ENCODE results near the gene COX14. TPM values are rescaled to one million over a fixed set of nuclear protein-coding genes. Genes with fewer than 3 reads are reported as not detected.

Gene COX14
- total and polyA plus RNA-seq, 4 donors = 26.7 to 172 (median 53.5) TPM

DNA sequence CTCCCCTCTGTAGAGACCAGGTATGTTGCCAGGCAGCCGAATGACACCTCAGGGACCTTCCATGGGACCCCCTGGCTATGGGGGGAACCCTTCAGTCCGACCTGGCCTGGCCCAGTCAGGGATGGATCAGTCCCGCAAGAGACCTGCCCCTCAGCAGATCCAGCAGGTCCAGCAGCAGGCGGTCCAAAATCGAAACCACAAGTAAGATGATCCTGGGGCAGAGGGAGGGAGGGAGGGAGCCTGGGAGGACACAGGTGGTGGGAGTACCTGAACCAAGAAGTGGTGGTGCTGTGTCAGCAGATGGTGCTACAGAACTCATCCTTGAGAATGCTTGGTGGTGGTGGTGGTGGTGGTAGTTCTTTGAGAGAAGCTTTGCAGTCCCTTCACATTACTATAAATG lies 25.9 kb upstream of the COX14 start:
- H3K9me3 ChIP-seq (ENCODE audit: control insufficient read depth in 4 of 4, low read length in 3 of 4) = no peaks in the 10 kb centered on the region
- TF ChIP-seq FOXA1 (IDR thresholded peaks at IDR 0.05) (no peak), HNF4G (IDR thresholded peaks at IDR 0.05) (no peak), MAX (IDR thresholded peaks at IDR 0.05) (no peak), JUND (IDR thresholded peaks at IDR 0.05) (no peak), EGR1 (IDR thresholded peaks at IDR 0.05; ENCODE audit: low read depth in 2 of 2) (no peak), SP1 (IDR thresholded peaks at IDR 0.05) (no peak)
- TF ChIP-seq, protein P1, sequence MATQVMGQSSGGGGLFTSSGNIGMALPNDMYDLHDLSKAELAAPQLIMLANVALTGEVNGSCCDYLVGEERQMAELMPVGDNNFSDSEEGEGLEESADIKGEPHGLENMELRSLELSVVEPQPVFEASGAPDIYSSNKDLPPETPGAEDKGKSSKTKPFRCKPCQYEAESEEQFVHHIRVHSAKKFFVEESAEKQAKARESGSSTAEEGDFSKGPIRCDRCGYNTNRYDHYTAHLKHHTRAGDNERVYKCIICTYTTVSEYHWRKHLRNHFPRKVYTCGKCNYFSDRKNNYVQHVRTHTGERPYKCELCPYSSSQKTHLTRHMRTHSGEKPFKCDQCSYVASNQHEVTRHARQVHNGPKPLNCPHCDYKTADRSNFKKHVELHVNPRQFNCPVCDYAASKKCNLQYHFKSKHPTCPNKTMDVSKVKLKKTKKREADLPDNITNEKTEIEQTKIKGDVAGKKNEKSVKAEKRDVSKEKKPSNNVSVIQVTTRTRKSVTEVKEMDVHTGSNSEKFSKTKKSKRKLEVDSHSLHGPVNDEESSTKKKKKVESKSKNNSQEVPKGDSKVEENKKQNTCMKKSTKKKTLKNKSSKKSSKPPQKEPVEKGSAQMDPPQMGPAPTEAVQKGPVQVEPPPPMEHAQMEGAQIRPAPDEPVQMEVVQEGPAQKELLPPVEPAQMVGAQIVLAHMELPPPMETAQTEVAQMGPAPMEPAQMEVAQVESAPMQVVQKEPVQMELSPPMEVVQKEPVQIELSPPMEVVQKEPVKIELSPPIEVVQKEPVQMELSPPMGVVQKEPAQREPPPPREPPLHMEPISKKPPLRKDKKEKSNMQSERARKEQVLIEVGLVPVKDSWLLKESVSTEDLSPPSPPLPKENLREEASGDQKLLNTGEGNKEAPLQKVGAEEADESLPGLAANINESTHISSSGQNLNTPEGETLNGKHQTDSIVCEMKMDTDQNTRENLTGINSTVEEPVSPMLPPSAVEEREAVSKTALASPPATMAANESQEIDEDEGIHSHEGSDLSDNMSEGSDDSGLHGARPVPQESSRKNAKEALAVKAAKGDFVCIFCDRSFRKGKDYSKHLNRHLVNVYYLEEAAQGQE (IDR thresholded peaks at IDR 0.05) = no peak
- TF ChIP-seq, protein P2, sequence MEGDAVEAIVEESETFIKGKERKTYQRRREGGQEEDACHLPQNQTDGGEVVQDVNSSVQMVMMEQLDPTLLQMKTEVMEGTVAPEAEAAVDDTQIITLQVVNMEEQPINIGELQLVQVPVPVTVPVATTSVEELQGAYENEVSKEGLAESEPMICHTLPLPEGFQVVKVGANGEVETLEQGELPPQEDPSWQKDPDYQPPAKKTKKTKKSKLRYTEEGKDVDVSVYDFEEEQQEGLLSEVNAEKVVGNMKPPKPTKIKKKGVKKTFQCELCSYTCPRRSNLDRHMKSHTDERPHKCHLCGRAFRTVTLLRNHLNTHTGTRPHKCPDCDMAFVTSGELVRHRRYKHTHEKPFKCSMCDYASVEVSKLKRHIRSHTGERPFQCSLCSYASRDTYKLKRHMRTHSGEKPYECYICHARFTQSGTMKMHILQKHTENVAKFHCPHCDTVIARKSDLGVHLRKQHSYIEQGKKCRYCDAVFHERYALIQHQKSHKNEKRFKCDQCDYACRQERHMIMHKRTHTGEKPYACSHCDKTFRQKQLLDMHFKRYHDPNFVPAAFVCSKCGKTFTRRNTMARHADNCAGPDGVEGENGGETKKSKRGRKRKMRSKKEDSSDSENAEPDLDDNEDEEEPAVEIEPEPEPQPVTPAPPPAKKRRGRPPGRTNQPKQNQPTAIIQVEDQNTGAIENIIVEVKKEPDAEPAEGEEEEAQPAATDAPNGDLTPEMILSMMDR (IDR thresholded peaks at IDR 0.05; ENCODE audit: low read depth, low read length, missing input control) = no peak
- peak overlapping the region; percentile 82 to 88 for H3K27ac ChIP-seq (ENCODE audit: low read depth in 1 of 2, low read length in 2 of 2)
- peaks cover 7 to 35% (median 24%) of the 10 kb centered on the region in 4 donors for H3K36me3 ChIP-seq (ENCODE audit: control insufficient read depth in 4 of 4, insufficient read depth in 3 of 4, low read depth in 1 of 4, low read length in 3 of 4)
- WGBS = 58% methylated on average over 5 of the region's 5 CpGs
- no peaks in the 10 kb centered on the region for H3K27me3 ChIP-seq (ENCODE audit: control insufficient read depth in 4 of 4, insufficient read depth in 4 of 4, low read length in 3 of 4)
- no peak overlapping the region for H3K9ac ChIP-seq (ENCODE audit: low read depth in 1 of 2, low read length in 2 of 2)
- H3K4me1 ChIP-seq (ENCODE audit: control insufficient read depth in 4 of 4, insufficient read depth in 4 of 4, low read length in 3 of 4) = peaks cover 0 to 24% (median 9%) of the 10 kb centered on the region in 4 donors
- no peak overlapping the region for H3K4me3 ChIP-seq (ENCODE audit: low read depth in 1 of 3, low read length in 3 of 3)
- no peak for DNase-seq (ENCODE audit: low spot score)

- Histone ChIP-seq H3K4me1 (ENCODE audit: control insufficient read depth in 4 of 4, insufficient read depth in 4 of 4, low read length in 3 of 4) (peaks cover 0 to 24% (median 9%) of the 10 kb centered on the region in 4 donors), H3K36me3 (ENCODE audit: control insufficient read depth in 4 of 4, insufficient read depth in 3 of 4, low read depth in 1 of 4, low read length in 3 of 4) (peaks cover 11 to 38% (median 29%) of the 10 kb centered on the region in 4 donors), H3K9me3 (ENCODE audit: control insufficient read depth in 4 of 4, low read length in 3 of 4) (no peaks in the 10 kb centered on the region), H3K4me3 (ENCODE audit: low read depth in 1 of 3, low read length in 3 of 3) (no peak overlapping the region), H3K27ac (ENCODE audit: low read depth in 1 of 2, low read length in 2 of 2) (no peak overlapping the region), H3K27me3 (ENCODE audit: control insufficient read depth in 4 of 4, insufficient read depth in 4 of 4, low read length in 3 of 4) (no peaks in the 10 kb centered on the region), H3K9ac (ENCODE audit: low read depth in 1 of 2, low read length in 2 of 2) (no peak overlapping the region)
- 86% methylated on average over 9 of the region's 9 CpGs for WGBS
- no peak for DNase-seq (ENCODE audit: low spot score)
- TF ChIP-seq FOXA1 (IDR thresholded peaks at IDR 0.05) = no peak
- TF ChIP-seq EGR1 (IDR thresholded peaks at IDR 0.05; ENCODE audit: low read depth in 2 of 2) = no peak
- no peak for TF ChIP-seq MAX (IDR thresholded peaks at IDR 0.05)
- TF ChIP-seq, protein P1 (IDR thresholded peaks at IDR 0.05) = no peak
- no peak for TF ChIP-seq HNF4G (IDR thresholded peaks at IDR 0.05)
- no peak for TF ChIP-seq GABPA (IDR thresholded peaks at IDR 0.05 in 1 of 2, conservative IDR thresholded peaks at IDR 0.05 in 1 of 2)
- TF ChIP-seq SP1 (IDR thresholded peaks at IDR 0.05) = no peak
- TF ChIP-seq, protein P2 (IDR thresholded peaks at IDR 0.05; ENCODE audit: low read depth, low read length, missing input control) = no peak
- no peak for TF ChIP-seq TAF1 (conservative IDR thresholded peaks at IDR 0.05)
- no peak for TF ChIP-seq FOXA2 (IDR thresholded peaks at IDR 0.05)
- no peak for TF ChIP-seq HNF4A (conservative IDR thresholded peaks at IDR 0.05)
Measured at GRCh38 chr12:50087151-50087550, 24.9 kb upstream of the COX14 start.

Data from liver (tissue), 9 donors.